Liver (tissue), 9 donors: ENCODE measurements around the gene SDE2. TPM values are rescaled to one million over a fixed set of nuclear protein-coding genes. Genes with fewer than 3 reads are reported as not detected.

ENCODE experiments used
- DNase-seq: peaks from one replicate; pipeline ENCODE4 v3.0.0-alpha.2; 2017; ENCODE audit warnings: low spot score
- H3K27ac ChIP-seq, 2 donors: one replicate each; pipeline ENCODE4 v1.7.0; 2013; ENCODE audit warnings: inconsistent platforms in 2 of 2, low read length in 2 of 2, control low read depth in 1 of 2, low read depth in 1 of 2, mild to moderate bottlenecking in 1 of 2
- H3K27me3 ChIP-seq, 4 donors: one replicate each; pipeline versions ENCODE4 v1.6.1 to v1.7.0; 2013; ENCODE audit warnings: low read length in 3 of 4, inconsistent platforms in 1 of 4, mild to moderate bottlenecking in 1 of 4, moderate library complexity in 1 of 4; ENCODE audit not compliant: control insufficient read depth in 4 of 4, insufficient read depth in 4 of 4
- H3K36me3 ChIP-seq, 4 donors: one replicate each; pipeline versions ENCODE4 v1.6.1 to v1.7.0; 2013; ENCODE audit warnings: low read length in 3 of 4, mild to moderate bottlenecking in 3 of 4, low read depth in 1 of 4, moderate library complexity in 1 of 4; ENCODE audit not compliant: control insufficient read depth in 4 of 4, insufficient read depth in 3 of 4
- H3K4me1 ChIP-seq, 4 donors: one replicate each; pipeline versions ENCODE4 v1.6.1 to v1.7.0; 2013; ENCODE audit warnings: low read length in 3 of 4, mild to moderate bottlenecking in 3 of 4, moderate library complexity in 1 of 4; ENCODE audit not compliant: control insufficient read depth in 4 of 4, insufficient read depth in 4 of 4
- H3K4me3 ChIP-seq, 3 donors: one replicate each; pipeline versions ENCODE4 v1.6.1 to v1.7.0; 2013; ENCODE audit warnings: low read length in 3 of 3, control low read depth in 1 of 3, low read depth in 1 of 3, mild to moderate bottlenecking in 1 of 3
- H3K9ac ChIP-seq, 2 donors: one replicate each; pipeline ENCODE4 v1.7.0; 2013; ENCODE audit warnings: low read length in 2 of 2, mild to moderate bottlenecking in 2 of 2, moderate library complexity in 2 of 2, control low read depth in 1 of 2, low read depth in 1 of 2
- H3K9me3 ChIP-seq, 4 donors: one replicate each; pipeline versions ENCODE4 v1.6.1 to v1.7.0; 2013; ENCODE audit warnings: low read length in 3 of 4; ENCODE audit not compliant: control insufficient read depth in 4 of 4
- EGR1 ChIP-seq, 2 donors: IDR thresholded peaks; 2 replicates each; pipeline ENCODE4 v1.6.1; 2016 to 2018; ENCODE audit warnings: antibody characterized with exemption in 2 of 2, low read depth in 2 of 2
- FOXA1 ChIP-seq: IDR thresholded peaks from 2 replicates; pipeline ENCODE4 v1.6.1; 2016; ENCODE audit warnings: antibody characterized with exemption
- FOXA2 ChIP-seq: IDR thresholded peaks from 2 replicates; pipeline ENCODE4 v1.6.1; 2016; ENCODE audit warnings: antibody characterized with exemption
- GABPA ChIP-seq, 2 donors: IDR thresholded peaks in 1 of 2; conservative IDR thresholded peaks in 1 of 2; 2 replicates each; pipeline ENCODE4 v1.6.1; 2016; ENCODE audit warnings: antibody characterized with exemption in 2 of 2, mild to moderate bottlenecking in 1 of 2, moderate library complexity in 1 of 2
- HNF4A ChIP-seq, 2 donors: conservative IDR thresholded peaks; 2 replicates each; pipeline ENCODE4 v1.6.1; 2016; ENCODE audit warnings: antibody characterized with exemption in 2 of 2, mild to moderate bottlenecking in 2 of 2
- HNF4G ChIP-seq: IDR thresholded peaks from 2 replicates; pipeline ENCODE4 v1.6.1; 2016; ENCODE audit warnings: antibody characterized with exemption
- JUND ChIP-seq, 2 donors: IDR thresholded peaks; 2 replicates each; pipeline ENCODE4 v1.6.1; 2016; ENCODE audit warnings: antibody characterized with exemption in 2 of 2
- NR2F2 ChIP-seq: IDR thresholded peaks from 2 replicates; pipeline ENCODE4 v1.6.1; 2016; ENCODE audit warnings: antibody characterized with exemption
- RAD21 ChIP-seq, 2 donors: IDR thresholded peaks; 2 replicates each; pipeline ENCODE4 v1.6.1; 2016; ENCODE audit warnings: antibody characterized with exemption in 2 of 2, mild to moderate bottlenecking in 2 of 2
- RXRA ChIP-seq, 2 donors: IDR thresholded peaks; 2 replicates each; pipeline ENCODE4 v1.6.1; 2017 to 2018; ENCODE audit warnings: antibody characterized with exemption in 2 of 2, mild to moderate bottlenecking in 1 of 2
- SP1 ChIP-seq: IDR thresholded peaks from 2 replicates; pipeline ENCODE4 v1.6.1; 2018; ENCODE audit warnings: antibody characterized with exemption, mild to moderate bottlenecking
- TAF1 ChIP-seq: conservative IDR thresholded peaks from 2 replicates; pipeline ENCODE4 v1.6.1; 2016; ENCODE audit warnings: antibody characterized with exemption, mild to moderate bottlenecking
- YY1 ChIP-seq: IDR thresholded peaks from 2 replicates; pipeline ENCODE4 v1.6.1; 2016; ENCODE audit warnings: antibody characterized with exemption, mild to moderate bottlenecking
- WGBS: extraction: QIAGEN DNeasy Blood & Tissue Kit; methylation state at CpG from one replicate; pipeline ENCODE4 v1.1.7; 2013; 5-methylcytosine and 5-hydroxymethylcytosine counted together
- polyA plus RNA-seq, 2 donors: library from polyadenylated mRNA; stranded (reverse) in 1 of 2; unstranded in 1 of 2; fragments of 200-250 nt in 1 of 2; fragments of >200 nt in 1 of 2; fragmentation: Nextera tagmentation in 1 of 2; extraction: Ambion mirVana in 1 of 2; gene quantifications; one replicate each; pipeline versions ENCODE4 v1.2.1 to v1.2.3, GENCODE V29; 2013 to 2015
- total RNA-seq, 2 donors: library from RNA; depleted of rRNA; stranded (reverse); fragments of >200 nt; gene quantifications; one replicate each; pipeline ENCODE4 v1.2.3, GENCODE V29; 2014
- TF ChIP-seq, protein P1 (sequence below): IDR thresholded peaks from 2 replicates; pipeline ENCODE4 v1.6.1; 2016; ENCODE audit warnings: antibody characterized with exemption
- TF ChIP-seq, protein P2 (sequence below): IDR thresholded peaks from 2 replicates; pipeline ENCODE4 v1.6.1; 2016; ENCODE audit warnings: antibody characterized with exemption
- TF ChIP-seq, protein P3 (sequence below): IDR thresholded peaks from 2 replicates; pipeline ENCODE4 v1.6.1; 2016; ENCODE audit warnings: antibody characterized with exemption
- TF ChIP-seq, protein P4 (sequence below): fragments of 150-350 bp; IDR thresholded peaks from 2 replicates; pipeline ENCODE4 v1.5.1; 2017; ENCODE audit warnings: improper control_type of control experiment, low read depth, low read length; ENCODE audit not compliant: missing input control
- TF ChIP-seq, protein P5 (sequence below): IDR thresholded peaks from 2 replicates; pipeline ENCODE4 v1.6.1; 2016; ENCODE audit warnings: antibody characterized with exemption, mild to moderate bottlenecking
- donor health status: healthy.
- donor health status: healthy.
- donor health status: healthy.
- donor health status: healthy.
- donor health status: healthy.

Gene SDE2
- total and polyA plus RNA-seq, 4 donors: 4.7 to 53.7 (median 11.0) TPM

DNA sequence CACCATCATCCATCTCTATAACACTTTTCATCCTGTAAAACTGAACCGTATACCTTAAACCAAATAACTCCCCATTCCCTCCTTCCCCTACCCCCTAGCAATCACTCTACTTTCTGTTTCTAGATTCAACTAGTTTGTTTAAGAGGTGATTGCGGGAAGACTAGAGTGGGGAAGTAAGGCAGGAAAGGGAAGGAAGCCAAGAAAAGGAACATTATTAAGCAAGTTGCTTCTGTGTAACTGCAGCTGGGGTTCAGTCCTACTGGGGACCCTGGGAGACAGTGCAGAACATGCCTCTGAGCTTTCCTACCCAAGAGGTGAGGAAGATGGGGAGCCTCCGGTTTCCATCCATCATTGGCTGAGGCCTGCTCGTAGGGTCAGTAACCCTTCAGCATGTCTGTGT lies 34.4 kb upstream of the SDE2 start:
- TF ChIP-seq TAF1 (no peak), HNF4G (no peak), FOXA1 (no peak)
- Histone ChIP-seq H3K9me3 (no peaks in the 10 kb centered on the region), H3K27ac (peak overlapping the region in 1 of 2 donors; percentile 61), H3K4me3 (no peak overlapping the region), H3K9ac (no peak overlapping the region), H3K4me1 (peaks cover 2 to 11% (median 5%) of the 10 kb centered on the region in 4 donors), H3K36me3 (no peaks in the 10 kb centered on the region), H3K27me3 (no peaks in the 10 kb centered on the region)
- WGBS: 83% methylated on average over 4 of the region's 4 CpGs
- no peak for DNase-seq

DNA sequence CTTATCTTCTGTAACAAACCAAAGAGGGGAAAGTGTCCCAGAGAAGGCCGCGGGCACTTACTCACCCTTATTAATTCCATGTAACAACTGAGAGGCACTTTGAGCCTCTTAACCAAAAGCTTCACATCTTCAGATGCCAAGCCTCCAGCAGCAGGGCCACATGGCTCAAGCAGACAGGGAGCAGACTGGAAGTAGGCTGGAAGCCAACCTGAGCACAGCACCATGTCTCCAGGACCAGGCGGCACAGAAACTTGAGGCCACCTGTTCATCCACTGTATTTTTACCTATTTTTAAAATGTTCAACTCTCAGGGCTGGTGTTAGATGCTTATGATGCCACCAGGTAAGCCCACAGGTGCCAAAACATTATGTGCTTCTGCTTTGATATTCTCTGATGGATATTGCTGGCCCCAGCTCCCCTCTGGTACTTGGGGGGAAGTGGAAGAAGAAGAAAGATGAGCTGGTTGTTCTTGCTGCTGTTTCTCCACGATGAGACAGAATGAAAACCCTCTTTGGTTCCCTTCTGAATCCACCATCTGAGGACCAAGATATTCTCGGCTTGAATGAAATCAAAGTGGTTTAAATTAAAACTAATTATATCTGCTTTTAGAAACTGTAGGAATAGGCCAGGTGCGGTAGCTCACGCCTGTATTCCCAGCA lies 30.6 kb upstream of the SDE2 start:
- H3K4me3 ChIP-seq: no peak overlapping the region
- 91% methylated on average over 7 of the region's 7 CpGs for WGBS
- H3K4me1 ChIP-seq: peaks cover 2 to 15% (median 6%) of the 10 kb centered on the region in 4 donors

More for the DNA sequence above, 30.6 kb upstream of the SDE2 start:
- H3K27me3 ChIP-seq: no peaks in the 10 kb centered on the region
- peak overlapping the region; percentile 39 to 71 for H3K27ac ChIP-seq
- no peak for DNase-seq
- TF ChIP-seq JUND (IDR thresholded peaks at IDR 0.05): no peak
- TF ChIP-seq, protein P1, sequence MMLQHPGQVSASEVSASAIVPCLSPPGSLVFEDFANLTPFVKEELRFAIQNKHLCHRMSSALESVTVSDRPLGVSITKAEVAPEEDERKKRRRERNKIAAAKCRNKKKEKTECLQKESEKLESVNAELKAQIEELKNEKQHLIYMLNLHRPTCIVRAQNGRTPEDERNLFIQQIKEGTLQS: no peak
- TF ChIP-seq FOXA2: no peak
- TF ChIP-seq, protein P2, sequence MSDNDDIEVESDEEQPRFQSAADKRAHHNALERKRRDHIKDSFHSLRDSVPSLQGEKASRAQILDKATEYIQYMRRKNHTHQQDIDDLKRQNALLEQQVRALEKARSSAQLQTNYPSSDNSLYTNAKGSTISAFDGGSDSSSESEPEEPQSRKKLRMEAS: no peak
- no peak for TF ChIP-seq RAD21 (IDR thresholded peaks at IDR 0.05)
- TF ChIP-seq GABPA (IDR thresholded peaks at IDR 0.05 in 1 of 2, conservative IDR thresholded peaks at IDR 0.05 in 1 of 2): no peak
- TF ChIP-seq, protein P3, sequence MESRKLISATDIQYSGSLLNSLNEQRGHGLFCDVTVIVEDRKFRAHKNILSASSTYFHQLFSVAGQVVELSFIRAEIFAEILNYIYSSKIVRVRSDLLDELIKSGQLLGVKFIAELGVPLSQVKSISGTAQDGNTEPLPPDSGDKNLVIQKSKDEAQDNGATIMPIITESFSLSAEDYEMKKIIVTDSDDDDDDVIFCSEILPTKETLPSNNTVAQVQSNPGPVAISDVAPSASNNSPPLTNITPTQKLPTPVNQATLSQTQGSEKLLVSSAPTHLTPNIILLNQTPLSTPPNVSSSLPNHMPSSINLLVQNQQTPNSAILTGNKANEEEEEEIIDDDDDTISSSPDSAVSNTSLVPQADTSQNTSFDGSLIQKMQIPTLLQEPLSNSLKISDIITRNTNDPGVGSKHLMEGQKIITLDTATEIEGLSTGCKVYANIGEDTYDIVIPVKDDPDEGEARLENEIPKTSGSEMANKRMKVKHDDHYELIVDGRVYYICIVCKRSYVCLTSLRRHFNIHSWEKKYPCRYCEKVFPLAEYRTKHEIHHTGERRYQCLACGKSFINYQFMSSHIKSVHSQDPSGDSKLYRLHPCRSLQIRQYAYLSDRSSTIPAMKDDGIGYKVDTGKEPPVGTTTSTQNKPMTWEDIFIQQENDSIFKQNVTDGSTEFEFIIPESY: no peak
- TF ChIP-seq TAF1: no peak
- no peak for TF ChIP-seq SP1
- TF ChIP-seq FOXA1: no peak
- TF ChIP-seq RXRA (IDR thresholded peaks at IDR 0.05): no peak
- TF ChIP-seq, protein P4, sequence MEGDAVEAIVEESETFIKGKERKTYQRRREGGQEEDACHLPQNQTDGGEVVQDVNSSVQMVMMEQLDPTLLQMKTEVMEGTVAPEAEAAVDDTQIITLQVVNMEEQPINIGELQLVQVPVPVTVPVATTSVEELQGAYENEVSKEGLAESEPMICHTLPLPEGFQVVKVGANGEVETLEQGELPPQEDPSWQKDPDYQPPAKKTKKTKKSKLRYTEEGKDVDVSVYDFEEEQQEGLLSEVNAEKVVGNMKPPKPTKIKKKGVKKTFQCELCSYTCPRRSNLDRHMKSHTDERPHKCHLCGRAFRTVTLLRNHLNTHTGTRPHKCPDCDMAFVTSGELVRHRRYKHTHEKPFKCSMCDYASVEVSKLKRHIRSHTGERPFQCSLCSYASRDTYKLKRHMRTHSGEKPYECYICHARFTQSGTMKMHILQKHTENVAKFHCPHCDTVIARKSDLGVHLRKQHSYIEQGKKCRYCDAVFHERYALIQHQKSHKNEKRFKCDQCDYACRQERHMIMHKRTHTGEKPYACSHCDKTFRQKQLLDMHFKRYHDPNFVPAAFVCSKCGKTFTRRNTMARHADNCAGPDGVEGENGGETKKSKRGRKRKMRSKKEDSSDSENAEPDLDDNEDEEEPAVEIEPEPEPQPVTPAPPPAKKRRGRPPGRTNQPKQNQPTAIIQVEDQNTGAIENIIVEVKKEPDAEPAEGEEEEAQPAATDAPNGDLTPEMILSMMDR: no peak
- no peak for TF ChIP-seq YY1
- no peak for TF ChIP-seq HNF4A (conservative IDR thresholded peaks at IDR 0.05)
- TF ChIP-seq EGR1 (IDR thresholded peaks at IDR 0.05; ENCODE audit: low read depth in 2 of 2): no peak
- TF ChIP-seq, protein P5, sequence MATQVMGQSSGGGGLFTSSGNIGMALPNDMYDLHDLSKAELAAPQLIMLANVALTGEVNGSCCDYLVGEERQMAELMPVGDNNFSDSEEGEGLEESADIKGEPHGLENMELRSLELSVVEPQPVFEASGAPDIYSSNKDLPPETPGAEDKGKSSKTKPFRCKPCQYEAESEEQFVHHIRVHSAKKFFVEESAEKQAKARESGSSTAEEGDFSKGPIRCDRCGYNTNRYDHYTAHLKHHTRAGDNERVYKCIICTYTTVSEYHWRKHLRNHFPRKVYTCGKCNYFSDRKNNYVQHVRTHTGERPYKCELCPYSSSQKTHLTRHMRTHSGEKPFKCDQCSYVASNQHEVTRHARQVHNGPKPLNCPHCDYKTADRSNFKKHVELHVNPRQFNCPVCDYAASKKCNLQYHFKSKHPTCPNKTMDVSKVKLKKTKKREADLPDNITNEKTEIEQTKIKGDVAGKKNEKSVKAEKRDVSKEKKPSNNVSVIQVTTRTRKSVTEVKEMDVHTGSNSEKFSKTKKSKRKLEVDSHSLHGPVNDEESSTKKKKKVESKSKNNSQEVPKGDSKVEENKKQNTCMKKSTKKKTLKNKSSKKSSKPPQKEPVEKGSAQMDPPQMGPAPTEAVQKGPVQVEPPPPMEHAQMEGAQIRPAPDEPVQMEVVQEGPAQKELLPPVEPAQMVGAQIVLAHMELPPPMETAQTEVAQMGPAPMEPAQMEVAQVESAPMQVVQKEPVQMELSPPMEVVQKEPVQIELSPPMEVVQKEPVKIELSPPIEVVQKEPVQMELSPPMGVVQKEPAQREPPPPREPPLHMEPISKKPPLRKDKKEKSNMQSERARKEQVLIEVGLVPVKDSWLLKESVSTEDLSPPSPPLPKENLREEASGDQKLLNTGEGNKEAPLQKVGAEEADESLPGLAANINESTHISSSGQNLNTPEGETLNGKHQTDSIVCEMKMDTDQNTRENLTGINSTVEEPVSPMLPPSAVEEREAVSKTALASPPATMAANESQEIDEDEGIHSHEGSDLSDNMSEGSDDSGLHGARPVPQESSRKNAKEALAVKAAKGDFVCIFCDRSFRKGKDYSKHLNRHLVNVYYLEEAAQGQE: no peak
- TF ChIP-seq HNF4G: no peak
- TF ChIP-seq NR2F2: no peak
- no peaks in the 10 kb centered on the region for H3K9me3 ChIP-seq
- H3K36me3 ChIP-seq: peaks cover 0 to 1% (median 0%) of the 10 kb centered on the region in 4 donors
- no peak overlapping the region for H3K9ac ChIP-seq
